Osteoblast (primary cell): ENCODE data around the gene SAE1. TPM values are rescaled to one million over a fixed set of nuclear protein-coding genes. Genes with fewer than 3 reads are reported as not detected.
A peak's percentile ranks its signal among the peaks of the same experiment; 100 is the strongest.
"Not testable (repeated sequence)": the region's sequence is repeated elsewhere in the genome, so short reads cannot be mapped to it uniquely, and the experiment has no call there.

Experiments
- DNase-seq: peaks from one replicate; pipeline ENCODE4 v3.0.0; 2011; ENCODE audit warnings: low spot score, mixed read lengths; ENCODE audit not compliant: insufficient read length; ENCODE audit errors: missing footprints
- H2AFZ ChIP-seq: 2 replicates; pipeline ENCODE4 v1.6.0; 2011; ENCODE audit warnings: mild to moderate bottlenecking, low read length
- H3K27ac ChIP-seq: 2 replicates; pipeline ENCODE4 v1.5.1; 2011; ENCODE audit warnings: mild to moderate bottlenecking, low read depth, low read length, moderate library complexity
- H3K27me3 ChIP-seq: 2 replicates; pipeline ENCODE4 v1.6.0; 2012; ENCODE audit warnings: mild to moderate bottlenecking, control low read depth, inconsistent platforms, low read length, moderate library complexity; ENCODE audit not compliant: insufficient read depth
- H3K36me3 ChIP-seq: 2 replicates; pipeline ENCODE4 v1.5.1; 2011; ENCODE audit warnings: mild to moderate bottlenecking, low read length, control low read depth, moderate library complexity; ENCODE audit not compliant: insufficient read depth
- H3K4me1 ChIP-seq: 2 replicates; pipeline ENCODE4 v1.5.1; 2011; ENCODE audit warnings: mild to moderate bottlenecking, low read length, control low read depth, moderate library complexity; ENCODE audit not compliant: insufficient read depth
- H3K4me2 ChIP-seq: 2 replicates; pipeline ENCODE4 v1.6.0; 2011; ENCODE audit warnings: mild to moderate bottlenecking, low read length; ENCODE audit not compliant: insufficient read depth
- H3K4me3 ChIP-seq: fragments of 200-600 bp; sonication (generic); 3 replicates; pipeline ENCODE4 v1.5.1; 2012; ENCODE audit warnings: mild to moderate bottlenecking, low read length, inconsistent platforms; ENCODE audit not compliant: insufficient read depth
- H3K79me2 ChIP-seq: 2 replicates; pipeline ENCODE4 v1.6.0; 2012; ENCODE audit warnings: mild to moderate bottlenecking, low read length, control low read depth, inconsistent platforms; ENCODE audit not compliant: insufficient read depth
- H3K9me3 ChIP-seq: 2 replicates; pipeline ENCODE4 v1.5.1; 2011; ENCODE audit warnings: low read depth, low read length, control low read depth
- H4K20me1 ChIP-seq: 2 replicates; pipeline ENCODE4 v1.6.0; 2012; ENCODE audit warnings: mild to moderate bottlenecking, low read length, control low read depth; ENCODE audit not compliant: insufficient read depth
- total RNA-seq: library from RNA; depleted of rRNA; stranded (reverse); fragments of >200 nt; gene quantifications from 2 replicates; pipeline ENCODE4 v1.2.3, GENCODE V29; 2012
- TF ChIP-seq, protein P1 (sequence below): IDR thresholded peaks from 2 replicates; pipeline ENCODE4 v1.5.1; 2011; ENCODE audit warnings: mild to moderate bottlenecking, low read depth, low read length, moderate library complexity; ENCODE audit errors: extremely low read depth

SAE1 gene
- total RNA-seq, 1 donor, result 105 TPM

DNA sequence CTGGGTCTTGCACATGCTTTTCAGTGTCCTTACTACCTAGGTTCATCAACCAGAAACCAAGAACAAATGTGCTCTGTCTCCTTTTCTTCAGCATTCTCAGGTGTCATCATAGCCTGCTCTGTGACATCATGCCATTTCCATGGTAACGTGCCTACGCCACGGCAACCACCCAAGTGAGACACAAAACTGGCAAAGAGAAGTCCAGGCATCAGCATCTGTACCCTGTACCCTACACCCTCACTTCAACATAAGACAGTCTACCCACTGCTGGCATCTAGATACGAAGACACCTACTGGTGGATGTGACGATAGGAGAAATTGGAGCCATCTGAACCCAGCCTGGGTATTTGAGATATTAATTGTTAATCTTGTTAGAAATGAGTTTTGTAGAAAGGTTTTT is 30.3 kb upstream of the SAE1 start:
- H2AFZ ChIP-seq, result no peak overlapping the region
- peaks cover 11% of the 10 kb centered on the region for H3K36me3 ChIP-seq
- peaks cover 9% of the 10 kb centered on the region for H4K20me1 ChIP-seq
- peak; percentile 61 for DNase-seq
- H3K27me3 ChIP-seq, result no peaks in the 10 kb centered on the region
- H3K4me2 ChIP-seq, result no peak overlapping the region
- H3K4me3 ChIP-seq, result no peak overlapping the region
- TF ChIP-seq, protein P1, sequence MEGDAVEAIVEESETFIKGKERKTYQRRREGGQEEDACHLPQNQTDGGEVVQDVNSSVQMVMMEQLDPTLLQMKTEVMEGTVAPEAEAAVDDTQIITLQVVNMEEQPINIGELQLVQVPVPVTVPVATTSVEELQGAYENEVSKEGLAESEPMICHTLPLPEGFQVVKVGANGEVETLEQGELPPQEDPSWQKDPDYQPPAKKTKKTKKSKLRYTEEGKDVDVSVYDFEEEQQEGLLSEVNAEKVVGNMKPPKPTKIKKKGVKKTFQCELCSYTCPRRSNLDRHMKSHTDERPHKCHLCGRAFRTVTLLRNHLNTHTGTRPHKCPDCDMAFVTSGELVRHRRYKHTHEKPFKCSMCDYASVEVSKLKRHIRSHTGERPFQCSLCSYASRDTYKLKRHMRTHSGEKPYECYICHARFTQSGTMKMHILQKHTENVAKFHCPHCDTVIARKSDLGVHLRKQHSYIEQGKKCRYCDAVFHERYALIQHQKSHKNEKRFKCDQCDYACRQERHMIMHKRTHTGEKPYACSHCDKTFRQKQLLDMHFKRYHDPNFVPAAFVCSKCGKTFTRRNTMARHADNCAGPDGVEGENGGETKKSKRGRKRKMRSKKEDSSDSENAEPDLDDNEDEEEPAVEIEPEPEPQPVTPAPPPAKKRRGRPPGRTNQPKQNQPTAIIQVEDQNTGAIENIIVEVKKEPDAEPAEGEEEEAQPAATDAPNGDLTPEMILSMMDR, result no peak
- no peak overlapping the region for H3K27ac ChIP-seq
- H3K9me3 ChIP-seq, result no peaks in the 10 kb centered on the region
- peaks cover 38% of the 10 kb centered on the region for H3K4me1 ChIP-seq
- H3K79me2 ChIP-seq, result peaks cover 98% of the 10 kb centered on the region

DNA sequence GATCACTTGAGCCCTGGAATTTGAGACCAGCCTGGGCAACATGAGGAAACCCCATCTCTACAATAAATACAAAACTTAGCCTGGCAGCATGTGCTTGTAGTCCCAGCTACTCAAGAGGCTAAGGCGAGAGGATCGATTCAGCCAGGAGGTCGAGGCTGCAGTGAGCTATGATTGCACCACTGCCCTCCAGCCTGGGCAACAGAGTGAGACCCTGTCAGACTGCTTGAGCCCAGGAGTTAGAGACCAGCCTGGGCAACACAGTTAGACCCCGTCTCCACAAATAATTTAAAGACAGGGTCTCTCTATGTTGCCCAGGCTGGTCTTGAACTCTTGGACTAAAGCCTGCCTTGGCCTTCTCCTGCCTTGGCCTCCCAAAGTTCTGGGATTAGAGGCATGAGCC is 29.5 kb upstream of the SAE1 start:
- H3K79me2 ChIP-seq, result peaks cover 98% of the 10 kb centered on the region
- peaks cover 34% of the 10 kb centered on the region for H3K4me1 ChIP-seq
- H3K4me3 ChIP-seq, H3K27ac ChIP-seq, H3K4me2 ChIP-seq, H4K20me1 ChIP-seq, H3K9me3 ChIP-seq, DNase-seq, H2AFZ ChIP-seq, H3K27me3 ChIP-seq: not testable (repeated sequence)
- peaks cover 16% of the 10 kb centered on the region for H3K36me3 ChIP-seq

DNA sequence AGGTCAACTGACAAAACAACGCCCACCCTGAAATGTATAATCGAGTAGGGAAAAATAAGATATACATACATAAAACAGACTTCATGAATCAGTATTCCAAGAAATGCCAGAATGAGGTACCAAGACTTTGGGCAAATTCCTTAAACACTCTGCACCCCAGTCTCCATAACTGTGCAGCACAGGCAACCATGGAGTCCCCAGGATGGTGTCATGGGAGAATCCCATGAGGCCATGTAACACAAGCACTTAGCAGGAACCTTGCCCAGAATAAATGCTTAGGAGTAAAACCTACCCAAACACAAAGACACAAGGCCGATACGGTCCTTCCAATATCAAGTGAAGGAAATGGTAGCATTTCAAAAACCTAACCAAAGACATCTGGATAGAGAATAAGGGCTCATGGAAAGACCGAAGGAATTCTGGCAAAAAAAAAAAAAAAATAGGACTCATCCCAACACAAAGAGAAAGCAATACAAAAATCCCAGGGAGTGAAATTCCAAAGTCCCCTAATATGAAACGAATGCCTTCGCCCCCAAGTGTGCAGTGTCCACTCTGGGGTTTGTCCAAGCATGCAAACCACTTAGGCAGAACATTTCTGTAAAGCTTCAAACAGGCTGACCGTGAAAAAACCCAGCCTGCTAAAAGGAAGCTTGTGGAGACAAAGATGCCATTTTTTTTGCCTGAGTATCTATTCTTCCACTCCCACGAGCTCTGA is 28.1 kb upstream of the SAE1 start:
- Histone ChIP-seq H3K9me3 (no peaks in the 10 kb centered on the region), H3K27ac (peak overlapping the region; percentile 19), H3K79me2 (peaks cover 86% of the 10 kb centered on the region), H3K27me3 (no peaks in the 10 kb centered on the region), H3K36me3 (peaks cover 16% of the 10 kb centered on the region), H3K4me1 (peaks cover 40% of the 10 kb centered on the region), H3K4me3 (no peak overlapping the region), H2AFZ (no peak overlapping the region), H3K4me2 (peak overlapping the region; percentile 47), H4K20me1 (peaks cover 8% of the 10 kb centered on the region)
- TF ChIP-seq, protein P1, result no peak
- no peak for DNase-seq

DNA sequence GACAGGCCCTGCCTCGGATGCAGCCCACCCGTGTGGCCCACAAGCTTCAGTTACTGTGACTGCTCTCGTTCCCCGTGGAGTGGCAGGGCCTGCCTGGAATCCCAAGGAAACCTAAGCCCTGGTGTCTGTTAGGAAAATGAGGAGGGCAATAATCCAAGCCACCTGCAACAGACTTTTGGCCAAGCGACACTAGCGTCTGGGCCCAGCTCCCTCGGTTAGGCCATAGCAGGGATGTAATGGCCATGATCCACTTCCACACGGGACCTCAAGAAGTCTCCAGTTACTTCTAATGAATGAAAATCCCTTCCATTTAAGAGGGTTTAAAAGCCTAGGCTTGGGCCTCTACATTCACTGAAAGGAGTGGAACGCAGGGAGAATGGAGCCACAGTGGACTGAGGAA is 26.0 kb upstream of the SAE1 start:
- DNase-seq, result no peak
- H3K4me1 ChIP-seq, result peaks cover 44% of the 10 kb centered on the region
- TF ChIP-seq, protein P1, result no peak
- peaks cover 71% of the 10 kb centered on the region for H3K79me2 ChIP-seq
- peaks cover 5% of the 10 kb centered on the region for H4K20me1 ChIP-seq
- no peaks in the 10 kb centered on the region for H3K9me3 ChIP-seq
- no peak overlapping the region for H3K4me3 ChIP-seq
- no peak overlapping the region for H2AFZ ChIP-seq
- H3K27ac ChIP-seq, result no peak overlapping the region
- no peaks in the 10 kb centered on the region for H3K27me3 ChIP-seq
- H3K36me3 ChIP-seq, result peaks cover 16% of the 10 kb centered on the region
- no peak overlapping the region for H3K4me2 ChIP-seq
